ENCODE results near the gene B3GAT1.

- TF ChIP-seq POLR2A (IDR thresholded peaks at IDR 0.05; ENCODE audit: borderline replicate concordance, extremely low read depth, insufficient read depth, insufficient read length), result no peak
- TF ChIP-seq, protein P1, sequence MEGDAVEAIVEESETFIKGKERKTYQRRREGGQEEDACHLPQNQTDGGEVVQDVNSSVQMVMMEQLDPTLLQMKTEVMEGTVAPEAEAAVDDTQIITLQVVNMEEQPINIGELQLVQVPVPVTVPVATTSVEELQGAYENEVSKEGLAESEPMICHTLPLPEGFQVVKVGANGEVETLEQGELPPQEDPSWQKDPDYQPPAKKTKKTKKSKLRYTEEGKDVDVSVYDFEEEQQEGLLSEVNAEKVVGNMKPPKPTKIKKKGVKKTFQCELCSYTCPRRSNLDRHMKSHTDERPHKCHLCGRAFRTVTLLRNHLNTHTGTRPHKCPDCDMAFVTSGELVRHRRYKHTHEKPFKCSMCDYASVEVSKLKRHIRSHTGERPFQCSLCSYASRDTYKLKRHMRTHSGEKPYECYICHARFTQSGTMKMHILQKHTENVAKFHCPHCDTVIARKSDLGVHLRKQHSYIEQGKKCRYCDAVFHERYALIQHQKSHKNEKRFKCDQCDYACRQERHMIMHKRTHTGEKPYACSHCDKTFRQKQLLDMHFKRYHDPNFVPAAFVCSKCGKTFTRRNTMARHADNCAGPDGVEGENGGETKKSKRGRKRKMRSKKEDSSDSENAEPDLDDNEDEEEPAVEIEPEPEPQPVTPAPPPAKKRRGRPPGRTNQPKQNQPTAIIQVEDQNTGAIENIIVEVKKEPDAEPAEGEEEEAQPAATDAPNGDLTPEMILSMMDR (IDR thresholded peaks at IDR 0.05 in 2 of 3, conservative IDR thresholded peaks at IDR 0.05 in 1 of 3; ENCODE audit: borderline replicate concordance in 1 of 3, insufficient read depth in 1 of 3, low read depth in 2 of 3, low read length in 2 of 3), result no peak
- TF ChIP-seq REST (IDR thresholded peaks at IDR 0.05; ENCODE audit: low read depth), result no peak
- no peak for TF ChIP-seq EGR1 (IDR thresholded peaks at IDR 0.05; ENCODE audit: low read depth)
Measured at GRCh38 chr11:134366254-134366653, 45.8 kb downstream of the B3GAT1 start.

Data from HCT116 (cell line).